NCI-H446 treated with DMSO at 0.1 percent for 48 hours (cell line): Measurements from ENCODE around the gene POC1A.

ENCODE experiments used
- DNase-seq: peaks from one replicate; lab custom pipeline; 2025; lab: John Stamatoyannopoulos, UW

The POC1A gene

GRCh38 chr3:52150860-52151259 is 3.4 kb downstream of the POC1A start:
- no peak for DNase-seq

GRCh38 chr3:52150357-52150756 is 3.9 kb downstream of the POC1A start:
- DNase-seq, result no peak

DNA sequence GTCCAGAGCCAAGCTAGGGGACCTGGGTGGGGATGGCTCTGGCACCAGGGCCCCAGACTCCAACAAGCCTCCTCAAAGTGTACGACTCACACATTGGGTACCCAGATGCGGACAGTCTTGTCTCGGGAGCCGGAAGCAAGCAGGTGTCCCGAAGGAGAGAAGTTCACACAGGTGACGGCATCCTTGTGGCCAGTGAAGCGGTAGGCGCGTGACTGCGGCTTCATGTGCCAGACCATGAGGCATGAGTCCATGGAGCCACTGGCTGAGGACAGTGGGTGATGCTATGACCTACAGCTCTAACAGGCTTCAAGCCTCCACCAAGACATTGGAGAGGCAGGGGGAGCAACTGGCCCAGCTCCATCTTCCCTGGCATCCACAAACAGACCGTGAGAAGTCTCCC is 4.5 kb downstream of the POC1A start:
- no peak for DNase-seq

- DNase-seq, result no peak
Measured at GRCh38 chr3:52149021-52149420, 5.2 kb downstream of the POC1A start.

DNA sequence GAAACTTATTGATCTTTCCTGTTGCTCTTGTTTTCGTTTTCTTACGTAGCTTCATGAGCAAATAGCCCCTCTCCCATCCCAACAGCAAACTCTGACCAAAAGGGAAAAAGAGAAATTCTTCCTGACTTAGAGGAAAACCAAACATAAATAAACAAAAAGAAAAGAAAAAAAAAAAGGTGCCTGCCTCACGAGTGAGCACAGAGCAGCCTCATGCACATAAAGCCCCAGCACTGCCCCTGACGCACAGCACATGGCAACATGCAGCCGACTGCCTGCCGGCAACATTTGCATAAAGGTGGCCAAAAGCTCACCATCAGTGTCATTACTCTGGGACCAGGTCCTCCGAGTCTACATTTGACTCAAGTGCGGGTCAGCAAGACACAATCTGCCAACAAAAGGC is 6.4 kb downstream of the POC1A start:
- no peak for DNase-seq

- no peak for DNase-seq
Measured at GRCh38 chr3:52146811-52147210, 7.4 kb downstream of the POC1A start.

- no peak for DNase-seq
Measured at GRCh38 chr3:52146189-52146588, 8.0 kb downstream of the POC1A start.

DNA sequence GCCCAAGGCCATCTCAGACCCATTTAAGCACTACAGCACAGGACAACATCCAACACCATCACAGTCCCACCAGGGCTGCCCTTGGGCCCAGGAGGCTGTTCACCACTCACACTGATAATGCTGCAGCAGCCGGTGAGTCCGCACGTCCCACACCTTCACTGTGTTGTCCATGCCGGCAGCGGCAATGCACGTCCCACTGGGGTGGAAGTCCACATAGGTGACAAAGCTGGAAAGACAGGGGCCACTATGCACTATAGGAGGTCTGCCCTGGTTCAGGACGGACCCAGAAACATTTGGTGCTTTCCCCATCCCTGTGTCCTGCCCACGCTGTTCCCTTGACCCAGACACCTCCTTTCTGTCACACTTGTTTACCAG is 8.5 kb downstream of the POC1A start:
- no peak for DNase-seq

GRCh38 chr3:52144796-52145735 is 9.2 kb downstream of the POC1A start:
- DNase-seq, result no peak

DNA sequence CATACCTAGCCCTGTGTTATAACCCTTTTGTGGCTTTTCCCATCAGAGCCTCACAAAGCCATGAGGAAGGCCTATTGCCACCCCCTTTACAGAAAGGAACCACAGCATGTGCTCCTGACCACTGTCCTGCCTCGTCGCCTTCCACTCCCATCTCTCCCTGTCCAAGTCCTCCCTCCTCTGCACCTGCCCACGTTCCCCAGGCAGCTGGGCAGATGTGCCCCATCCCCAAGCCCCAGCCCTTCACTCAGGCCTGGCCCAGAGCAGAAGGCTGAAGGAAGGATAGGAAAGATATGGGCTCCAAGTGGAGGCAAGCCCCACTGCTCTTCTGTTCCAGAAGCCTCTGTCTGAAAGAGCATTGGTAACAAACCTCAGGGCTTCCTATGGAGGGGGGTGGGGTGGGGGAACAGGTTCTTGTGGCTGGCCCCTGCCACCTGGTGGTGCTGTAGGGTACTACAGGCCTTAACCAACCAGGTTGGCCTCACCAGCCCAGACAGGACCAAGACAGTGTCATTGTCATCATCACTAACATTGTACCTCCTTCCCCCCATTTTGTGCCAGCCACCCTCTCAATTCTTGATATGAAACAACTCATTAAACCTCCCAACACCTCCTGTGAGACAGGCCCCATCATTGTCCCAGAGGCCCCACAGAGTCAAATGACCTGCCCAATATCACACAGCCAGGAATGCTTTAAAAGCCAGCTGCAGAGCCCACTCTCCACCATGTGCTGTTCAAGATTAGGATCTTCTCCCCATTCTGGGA is 10.0 kb downstream of the POC1A start:
- peak; percentile 1 for DNase-seq

GRCh38 chr3:52143616-52144015 is 10.6 kb downstream of the POC1A start:
- no peak for DNase-seq

- DNase-seq, result no peak
Measured at GRCh38 chr3:52143156-52143555, 11.1 kb downstream of the POC1A start.

DNA sequence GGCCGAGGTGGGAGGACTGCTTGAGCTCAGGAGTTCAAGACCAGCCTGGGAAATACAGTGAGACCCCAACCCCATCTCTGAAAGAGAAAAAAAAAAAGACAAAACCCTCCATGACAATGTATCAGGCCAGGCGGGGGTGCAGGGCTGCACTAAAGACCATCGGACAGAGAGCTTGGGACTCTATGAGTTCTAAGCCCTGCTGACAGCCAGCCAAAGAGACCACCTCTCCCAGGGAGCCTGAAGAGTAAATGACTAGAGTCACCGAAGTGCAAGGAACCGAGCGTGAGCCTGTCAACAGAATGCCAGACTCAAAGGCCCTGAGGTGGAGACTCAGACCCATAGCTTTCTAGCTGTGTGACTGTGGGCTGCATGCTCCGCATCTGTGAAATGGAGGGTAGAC is 12.5 kb downstream of the POC1A start:
- no peak for DNase-seq

- no peak for DNase-seq
Measured at GRCh38 chr3:52140769-52141168, 13.5 kb downstream of the POC1A start.

DNA sequence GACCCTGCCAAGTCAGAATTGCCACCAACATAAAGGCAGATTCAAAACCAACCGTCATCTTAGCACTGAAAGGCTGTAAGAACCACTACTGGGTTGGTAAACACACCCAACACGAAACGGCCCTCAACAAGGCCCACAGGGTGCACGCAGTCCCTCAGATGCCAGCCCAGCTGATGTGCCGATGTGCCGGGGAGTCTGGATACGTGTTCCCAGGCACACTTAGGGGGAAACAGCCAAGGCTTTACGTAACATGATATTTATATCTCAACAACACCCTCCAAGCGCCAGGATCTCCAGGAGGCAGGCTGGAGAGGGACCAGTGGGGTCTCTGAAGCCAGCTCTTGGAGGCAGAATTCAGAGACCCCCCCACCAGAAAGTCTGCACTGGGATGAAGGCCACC is 14.2 kb downstream of the POC1A start:
- DNase-seq, result no peak

DNA sequence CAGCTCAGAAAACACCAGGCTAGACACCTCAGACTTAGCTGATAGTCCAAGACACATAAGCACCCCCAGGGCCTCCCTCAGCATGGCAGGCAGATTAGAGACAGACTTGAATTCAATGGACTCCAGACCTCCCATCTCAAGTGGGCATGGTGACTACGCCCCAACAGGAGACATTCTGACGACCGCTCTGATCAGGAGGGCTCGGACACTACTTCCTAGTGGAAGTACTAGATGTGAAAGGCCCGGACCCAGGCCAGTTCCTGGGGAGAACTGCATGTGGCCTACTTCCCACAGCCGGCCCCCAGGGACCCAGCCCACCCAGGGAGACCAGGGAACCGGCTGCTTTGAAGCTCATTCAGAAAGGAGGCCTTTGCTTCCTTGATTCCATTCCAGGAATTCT is 16.9 kb downstream of the POC1A start:
- DNase-seq, result no peak

DNA sequence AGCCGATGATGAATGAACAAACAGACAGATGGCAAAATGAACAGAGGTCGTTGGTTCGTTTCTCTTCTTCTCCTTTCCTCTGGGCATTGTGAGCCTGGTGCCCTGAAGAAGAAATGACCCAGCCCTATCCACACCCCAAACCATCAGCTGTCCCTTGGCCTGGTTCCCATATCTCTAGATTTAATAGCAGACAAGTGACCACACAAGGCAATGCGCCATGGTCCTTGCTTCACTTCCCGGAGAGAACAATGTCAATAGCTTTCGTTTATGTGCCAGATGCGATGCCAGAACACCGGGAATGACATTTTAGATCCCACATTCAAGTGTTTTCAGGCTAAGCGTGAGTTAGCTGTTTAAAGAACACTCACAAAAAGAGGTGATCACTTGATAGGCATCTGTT is 17.7 kb downstream of the POC1A start:
- DNase-seq, result no peak

- no peak for DNase-seq
Measured at GRCh38 chr3:52135332-52135731, 18.9 kb downstream of the POC1A start.

GRCh38 chr3:52134761-52135160 is 19.5 kb downstream of the POC1A start:
- DNase-seq, result no peak

GRCh38 chr3:52132930-52133329 is 21.3 kb downstream of the POC1A start:
- DNase-seq, result no peak

DNA sequence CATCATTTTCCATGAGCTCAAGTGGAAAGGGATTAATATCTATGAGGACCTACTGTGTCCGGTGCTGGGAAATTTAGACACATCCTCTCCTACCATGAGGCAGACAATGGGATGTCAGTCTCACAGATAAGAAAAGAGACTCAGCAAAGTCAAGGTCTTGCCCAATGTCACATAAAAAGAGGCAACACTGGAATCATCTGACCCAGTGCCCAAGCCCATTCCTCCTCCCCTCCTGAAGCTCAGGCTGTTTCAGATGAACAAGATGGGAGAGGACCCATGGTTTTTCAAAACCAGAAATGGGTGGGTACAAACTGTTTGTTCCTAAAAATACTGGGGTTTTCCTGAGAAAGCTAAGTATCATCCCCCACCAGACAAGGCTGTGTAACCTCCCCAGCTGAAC is 22.2 kb downstream of the POC1A start:
- DNase-seq, result no peak

- no peak for DNase-seq
Measured at GRCh38 chr3:52130966-52131622, 23.1 kb downstream of the POC1A start.
